H9 (cell line): ENCODE results near the gene CACNA1I. TPM values are rescaled to one million over a fixed set of nuclear protein-coding genes. Genes with fewer than 3 reads are reported as not detected.

Experiments
- DNase-seq: peaks from one replicate; pipeline ENCODE4 v3.0.0-alpha.2; 2017
- H2AFZ ChIP-seq: one replicate; pipeline ENCODE4 v1.6.1; 2013; ENCODE audit warnings: mild to moderate bottlenecking, low read length, control low read depth, moderate library complexity
- H2AK5ac ChIP-seq: 2 replicates; pipeline ENCODE4 v1.6.1; 2013; ENCODE audit warnings: low read length, control low read depth, mixed read lengths; ENCODE audit not compliant: insufficient read length
- H2BK120ac ChIP-seq: one replicate; pipeline ENCODE4 v1.6.1; 2013; ENCODE audit warnings: low read depth, mild to moderate bottlenecking, low read length, control low read depth, inconsistent platforms; ENCODE audit not compliant: poor library complexity, severe bottlenecking
- H2BK12ac ChIP-seq: 2 replicates; pipeline ENCODE4 v1.6.1; 2013; ENCODE audit warnings: low read length, control low read depth, mixed read lengths, low read depth; ENCODE audit not compliant: insufficient read length
- H2BK15ac ChIP-seq: 2 replicates; pipeline ENCODE4 v1.6.1; 2013; ENCODE audit warnings: low read depth, low read length, control low read depth
- H2BK20ac ChIP-seq: one replicate; pipeline ENCODE4 v1.6.1; 2013; ENCODE audit warnings: low read depth, mild to moderate bottlenecking, low read length, control low read depth, inconsistent platforms; ENCODE audit not compliant: poor library complexity, severe bottlenecking
- H2BK5ac ChIP-seq: 2 replicates; pipeline ENCODE4 v1.6.1; 2013; ENCODE audit warnings: low read length, control low read depth, mixed read lengths; ENCODE audit not compliant: insufficient read length
- H3K14ac ChIP-seq: 2 replicates; pipeline ENCODE4 v1.6.1; 2013; ENCODE audit warnings: low read length, control low read depth; ENCODE audit not compliant: insufficient read depth
- H3K18ac ChIP-seq: 2 replicates; pipeline ENCODE4 v1.6.1; 2013; ENCODE audit warnings: low read depth, mild to moderate bottlenecking, mixed read lengths, low read length, control low read depth; ENCODE audit not compliant: insufficient read length
- H3K23ac ChIP-seq: 2 replicates; pipeline ENCODE4 v1.6.1; 2013; ENCODE audit warnings: low read length, control low read depth, mixed read lengths, low read depth; ENCODE audit not compliant: insufficient read length
- H3K23me2 ChIP-seq: 2 replicates; pipeline ENCODE4 v1.6.1; 2013; ENCODE audit warnings: low read depth, mild to moderate bottlenecking, mixed read lengths, low read length, control low read depth; ENCODE audit not compliant: insufficient read length, poor library complexity, severe bottlenecking
- H3K27ac ChIP-seq: 2 replicates; pipeline ENCODE4 v1.5.1; 2013; ENCODE audit warnings: low read length, control low read depth, mixed read lengths, low read depth; ENCODE audit not compliant: insufficient read length
- H3K27me3 ChIP-seq: 2 replicates; pipeline ENCODE4 v1.6.1; 2013; ENCODE audit warnings: low read length, control low read depth, inconsistent platforms; ENCODE audit not compliant: insufficient read depth
- H3K4ac ChIP-seq: 2 replicates; pipeline ENCODE4 v1.6.1; 2013; ENCODE audit warnings: low read depth, mild to moderate bottlenecking, control low read depth, inconsistent platforms, low read length, moderate library complexity
- H3K4me1 ChIP-seq: 2 replicates; pipeline ENCODE4 v1.6.1; 2013; ENCODE audit warnings: low read length, control low read depth, inconsistent platforms; ENCODE audit not compliant: insufficient read depth
- H3K4me2 ChIP-seq: 2 replicates; pipeline ENCODE4 v1.6.1; 2013; ENCODE audit warnings: low read length, control low read depth, mixed read lengths; ENCODE audit not compliant: insufficient read length, insufficient read depth
- H3K56ac ChIP-seq: 2 replicates; pipeline ENCODE4 v1.6.1; 2013; ENCODE audit warnings: low read depth, mild to moderate bottlenecking, mixed read lengths, low read length, control low read depth; ENCODE audit not compliant: insufficient read length
- H3K79me1 ChIP-seq: 2 replicates; pipeline ENCODE4 v1.6.1; 2013; ENCODE audit warnings: low read depth, mild to moderate bottlenecking, moderate library complexity, low read length, control low read depth, inconsistent platforms; ENCODE audit not compliant: insufficient read depth, poor library complexity, severe bottlenecking
- H3K79me2 ChIP-seq: 2 replicates; pipeline ENCODE4 v1.6.1; 2013; ENCODE audit warnings: low read length, control low read depth, inconsistent platforms; ENCODE audit not compliant: insufficient read depth
- H3K9ac ChIP-seq: 2 replicates; pipeline ENCODE4 v1.6.1; 2013; ENCODE audit warnings: low read length, control low read depth, mixed read lengths; ENCODE audit not compliant: insufficient read length; ENCODE audit errors: extremely low read depth
- H3K9me3 ChIP-seq: one replicate; pipeline ENCODE4 v1.6.1; 2013; ENCODE audit warnings: low read depth, low read length, inconsistent platforms; ENCODE audit not compliant: control insufficient read depth
- H3T11ph ChIP-seq: one replicate; pipeline ENCODE4 v1.6.1; 2013; ENCODE audit warnings: mild to moderate bottlenecking, low read length, control low read depth, inconsistent platforms
- H4K20me1 ChIP-seq: one replicate; pipeline ENCODE4 v1.6.1; 2013; ENCODE audit not compliant: control insufficient read depth, insufficient read length, insufficient read depth
- H4K5ac ChIP-seq: 2 replicates; pipeline ENCODE4 v1.6.1; 2013; ENCODE audit warnings: low read depth, mild to moderate bottlenecking, mixed read lengths, low read length, control low read depth; ENCODE audit not compliant: insufficient read length
- H4K8ac ChIP-seq: replicated peaks from 2 replicates; pipeline ENCODE4 v1.6.1; 2013; ENCODE audit warnings: low read length, control low read depth, mixed read lengths, low read depth; ENCODE audit not compliant: insufficient read length
- H4K91ac ChIP-seq: 2 replicates; pipeline ENCODE4 v1.6.1; 2013; ENCODE audit warnings: low read depth, mild to moderate bottlenecking, moderate library complexity, mixed read lengths, low read length, control low read depth; ENCODE audit not compliant: insufficient read length
- H3K27ac Mint-ChIP-seq, 3 experiments: 2 replicates in 2 of 3; 3 replicates in 1 of 3; pipeline ENCODE4 v1.8.0; 2020 to 2021; ENCODE audit warnings: mixed read lengths in 3 of 3, mild to moderate bottlenecking in 1 of 3, moderate library complexity in 1 of 3
- H3K27me3 Mint-ChIP-seq: 2 replicates; pipeline ENCODE4 v1.8.0; 2021; ENCODE audit warnings: low read depth, mild to moderate bottlenecking, moderate library complexity, mixed read lengths
- H3K36me3 Mint-ChIP-seq, 3 experiments: 2 replicates in 2 of 3; 3 replicates in 1 of 3; pipeline ENCODE4 v1.8.0; 2020 to 2021; ENCODE audit warnings: low read depth in 3 of 3, mixed read lengths in 3 of 3; ENCODE audit not compliant: insufficient read depth in 1 of 3
- H3K4me1 Mint-ChIP-seq, 2 experiments: 2 replicates each; pipeline ENCODE4 v1.8.0; 2020; ENCODE audit warnings: mixed read lengths in 2 of 2
- H3K4me3 Mint-ChIP-seq, 2 experiments: 2 replicates in 1 of 2; 3 replicates in 1 of 2; pipeline ENCODE4 v1.8.0; 2020 to 2021; ENCODE audit warnings: mild to moderate bottlenecking in 2 of 2, mixed read lengths in 2 of 2, moderate library complexity in 1 of 2
- H3K9me3 Mint-ChIP-seq, 2 experiments: 2 replicates in 1 of 2; 3 replicates in 1 of 2; pipeline ENCODE4 v1.8.0; 2020; ENCODE audit warnings: mild to moderate bottlenecking in 2 of 2, mixed read lengths in 2 of 2, moderate library complexity in 1 of 2
- WGBS: extraction: QIAGEN DNeasy Blood & Tissue Kit; methylation state at CpG from one replicate; pipeline ENCODE4 v1.1.7; 2013; ENCODE audit warnings: missing lambda C conversion rate, low lambda C conversion rate, mixed read lengths; ENCODE audit not compliant: insufficient read length; ENCODE audit errors: extremely low coverage; 5-methylcytosine and 5-hydroxymethylcytosine counted together
- total RNA-seq: library from RNA; stranded (reverse); gene quantifications from 2 replicates; pipeline ENCODE4 v1.2.1, GENCODE V29; 2021
- TF ChIP-seq, protein P1 (sequence below): fragments of 200-600 bp; sonication (generic); conservative IDR thresholded peaks from 3 replicates; pipeline ENCODE4 v1.8.0; 2021; ENCODE audit warnings: antibody characterized with exemption, mild to moderate bottlenecking

CACNA1I gene
- total RNA-seq, 1 experiment from 2014 or later, result 0.50 TPM

- Histone ChIP-seq H3K27ac (no peak overlapping the region), H3K23ac (no peak overlapping the region), H2BK12ac (no peak overlapping the region), H3K4me1 (no peaks in the 10 kb centered on the region), H3K79me2 (no peaks in the 10 kb centered on the region), H4K91ac (no peak overlapping the region), H2BK5ac (no peak overlapping the region), H2BK20ac (no peak overlapping the region), H3K23me2 (peaks cover 2% of the 10 kb centered on the region), H4K5ac (no peak overlapping the region), H4K8ac (no peak overlapping the region), H3K79me1 (no peaks in the 10 kb centered on the region), H4K20me1 (no peaks in the 10 kb centered on the region), H2AFZ (no peak overlapping the region), H3K9me3 (no peaks in the 10 kb centered on the region), H3K56ac (no peak overlapping the region), H3K4me2 (no peak overlapping the region), H2AK5ac (no peak overlapping the region), H2BK120ac (no peak overlapping the region), H3K9ac (no peak overlapping the region), H3T11ph (no peak overlapping the region), H3K14ac (no peak overlapping the region), H3K4ac (no peak overlapping the region), H2BK15ac (no peak overlapping the region), H3K18ac (no peak overlapping the region), H3K27me3 (no peaks in the 10 kb centered on the region)
- H3K9me3 Mint-ChIP-seq, result no peaks in the 10 kb centered on the region; a peak in 2 of 5 replicates
- no peak for DNase-seq
- no peak overlapping the region; a peak in 1 of 7 replicates for H3K27ac Mint-ChIP-seq
- H3K4me3 Mint-ChIP-seq, result no peak overlapping the region
- no CpG with 5 or more reads among the region's 12 CpGs for WGBS
- H3K27me3 Mint-ChIP-seq, result peaks cover 24% of the 10 kb centered on the region
- H3K36me3 Mint-ChIP-seq, result no peaks in the 10 kb centered on the region
- TF ChIP-seq, protein P1, sequence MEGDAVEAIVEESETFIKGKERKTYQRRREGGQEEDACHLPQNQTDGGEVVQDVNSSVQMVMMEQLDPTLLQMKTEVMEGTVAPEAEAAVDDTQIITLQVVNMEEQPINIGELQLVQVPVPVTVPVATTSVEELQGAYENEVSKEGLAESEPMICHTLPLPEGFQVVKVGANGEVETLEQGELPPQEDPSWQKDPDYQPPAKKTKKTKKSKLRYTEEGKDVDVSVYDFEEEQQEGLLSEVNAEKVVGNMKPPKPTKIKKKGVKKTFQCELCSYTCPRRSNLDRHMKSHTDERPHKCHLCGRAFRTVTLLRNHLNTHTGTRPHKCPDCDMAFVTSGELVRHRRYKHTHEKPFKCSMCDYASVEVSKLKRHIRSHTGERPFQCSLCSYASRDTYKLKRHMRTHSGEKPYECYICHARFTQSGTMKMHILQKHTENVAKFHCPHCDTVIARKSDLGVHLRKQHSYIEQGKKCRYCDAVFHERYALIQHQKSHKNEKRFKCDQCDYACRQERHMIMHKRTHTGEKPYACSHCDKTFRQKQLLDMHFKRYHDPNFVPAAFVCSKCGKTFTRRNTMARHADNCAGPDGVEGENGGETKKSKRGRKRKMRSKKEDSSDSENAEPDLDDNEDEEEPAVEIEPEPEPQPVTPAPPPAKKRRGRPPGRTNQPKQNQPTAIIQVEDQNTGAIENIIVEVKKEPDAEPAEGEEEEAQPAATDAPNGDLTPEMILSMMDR, result no peak
- peaks cover 11 to 40% of the 10 kb centered on the region in 2 experiments for H3K4me1 Mint-ChIP-seq
These were observed 22.7 kb downstream of the CACNA1I start for GRCh38 chr22:39593066-39593930.
